H1 (cell line): ENCODE results near the gene IKZF2. TPM values are rescaled to one million over a fixed set of nuclear protein-coding genes. Genes with fewer than 3 reads are reported as not detected.
"Not testable (repeated sequence)": the region's sequence is repeated elsewhere in the genome, so short reads cannot be mapped to it uniquely, and the experiment has no call there.

Source experiments
- CTCF ChIA-PET: fragments of 300-600 bp; sonication (Branson Sonifier 250); formaldehyde crosslinking; loops from one replicate; lab custom pipeline; 2021; ENCODE audit not compliant: partially characterized antibody; lab: Charles Lee
- POLR2A ChIA-PET: fragments of 300-600 bp; sonication (Branson Sonifier 250); formaldehyde crosslinking; loops from one replicate; lab custom pipeline; 2021; ENCODE audit warnings: inconsistent platforms; ENCODE audit not compliant: partially characterized antibody; lab: Charles Lee
- DNase-seq, 2 experiments: peaks; one replicate each; pipeline versions ENCODE4 v3.0.0 to v3.0.0-alpha.2; 2010 to 2022; ENCODE audit warnings: low spot score in 2 of 2, low read depth in 1 of 2, mixed read lengths in 1 of 2
- FAIRE-seq: peaks from 2 replicates; lab custom pipeline; 2011; peaks lifted over from hg19 to GRCh38; lab: Jason Lieb, UNC
- H2AFZ ChIP-seq: 2 replicates; pipeline ENCODE4 v1.8.1; 2012; ENCODE audit warnings: low read length, inconsistent platforms
- H2AK5ac ChIP-seq: 2 replicates; pipeline ENCODE4 v1.6.1; 2013; ENCODE audit warnings: low read depth, low read length
- H2BK120ac ChIP-seq: replicated peaks from 2 replicates; pipeline ENCODE3; 2013; ENCODE audit warnings: low read depth, low read length, inconsistent platforms
- H2BK12ac ChIP-seq: 2 replicates; pipeline ENCODE4 v1.6.1; 2013; ENCODE audit warnings: low read depth, low read length
- H2BK15ac ChIP-seq: 2 replicates; pipeline ENCODE4 v1.6.1; 2013; ENCODE audit warnings: low read length
- H2BK20ac ChIP-seq: 2 replicates; pipeline ENCODE4 v1.6.1; 2013; ENCODE audit warnings: low read length
- H2BK5ac ChIP-seq: 2 replicates; pipeline ENCODE4 v1.6.1; 2013; ENCODE audit warnings: low read depth, low read length
- H3K14ac ChIP-seq: 2 replicates; pipeline ENCODE4 v1.6.1; 2013; ENCODE audit warnings: inconsistent platforms; ENCODE audit not compliant: insufficient read length
- H3K18ac ChIP-seq: 2 replicates; pipeline ENCODE4 v1.6.1; 2013; ENCODE audit warnings: low read length; ENCODE audit errors: extremely low read depth
- H3K23ac ChIP-seq: 2 replicates; pipeline ENCODE4 v1.6.1; 2013; ENCODE audit warnings: inconsistent platforms; ENCODE audit not compliant: insufficient read length
- H3K23me2 ChIP-seq: 2 replicates; pipeline ENCODE4 v1.6.1; 2013; ENCODE audit warnings: low read depth, low read length
- H3K27ac ChIP-seq: 2 replicates; pipeline ENCODE4 v1.6.1; 2011; ENCODE audit warnings: low read depth, low read length, inconsistent platforms
- H3K27me3 ChIP-seq, 4 experiments: replicated peaks in 1 of 4; 1 replicate in 1 of 4; 2 replicates in 3 of 4; pipeline versions ENCODE4 v1.6.1 to v1.8.1; 2011 to 2013; ENCODE audit warnings: low read length in 3 of 4, mild to moderate bottlenecking in 3 of 4, inconsistent platforms in 2 of 4, mixed read lengths in 2 of 4, moderate library complexity in 1 of 4; ENCODE audit not compliant: control insufficient read depth in 3 of 4, insufficient read depth in 3 of 4; ENCODE audit errors: extremely low read depth in 1 of 4
- H3K36me3 ChIP-seq, 4 experiments: 2 replicates each; pipeline versions ENCODE4 v1.6.1 to v1.8.1; 2011 to 2013; ENCODE audit warnings: mild to moderate bottlenecking in 4 of 4, low read length in 3 of 4, moderate library complexity in 2 of 4, control low read depth in 1 of 4, inconsistent platforms in 1 of 4; ENCODE audit not compliant: insufficient read depth in 4 of 4, control insufficient read depth in 2 of 4
- H3K4ac ChIP-seq: replicated peaks from 2 replicates; pipeline ENCODE3; 2013; ENCODE audit warnings: low read length, low read depth, mixed read lengths, inconsistent platforms; ENCODE audit not compliant: insufficient read length
- H3K4me1 ChIP-seq, 4 experiments: replicated peaks in 1 of 4; 1 replicate in 1 of 4; 2 replicates in 3 of 4; pipeline versions ENCODE4 v1.6.1 to v1.8.1; 2011 to 2013; ENCODE audit warnings: low read length in 3 of 4, inconsistent platforms in 2 of 4, mixed read lengths in 1 of 4; ENCODE audit not compliant: insufficient read depth in 4 of 4, control insufficient read depth in 3 of 4
- H3K4me2 ChIP-seq, 2 experiments: 2 replicates each; pipeline versions ENCODE4 v1.6.1 to v1.8.1; 2011 to 2013; ENCODE audit warnings: low read depth in 2 of 2, low read length in 2 of 2, control low read depth in 1 of 2, inconsistent platforms in 1 of 2, mild to moderate bottlenecking in 1 of 2; ENCODE audit not compliant: insufficient read depth in 1 of 2
- H3K4me3 ChIP-seq, 4 experiments: fragments of 200-600, 300-600 bp in 1 of 4; sonication (generic), shearing (Covaris generic), sonication (Bioruptor Twin) in 1 of 4; 2 replicates each; pipeline versions ENCODE4 v1.5.1 to v1.8.1; 2011 to 2016; ENCODE audit warnings: low read length in 4 of 4, low read depth in 3 of 4, control low read depth in 2 of 4, inconsistent platforms in 2 of 4, mild to moderate bottlenecking in 2 of 4, mixed read lengths in 1 of 4, moderate library complexity in 1 of 4; ENCODE audit not compliant: insufficient read depth in 2 of 4; ENCODE audit errors: extremely low read depth in 1 of 4
- H3K56ac ChIP-seq: replicated peaks from 2 replicates; pipeline ENCODE3; 2013; ENCODE audit warnings: low read depth, mild to moderate bottlenecking, mixed read lengths, low read length, inconsistent platforms; ENCODE audit not compliant: insufficient read length
- H3K79me1 ChIP-seq: 2 replicates; pipeline ENCODE4 v1.6.1; 2013; ENCODE audit warnings: low read depth, low read length, control low read depth
- H3K79me2 ChIP-seq, 2 experiments: 2 replicates each; pipeline versions ENCODE4 v1.6.1 to v1.8.1; 2012 to 2013; ENCODE audit warnings: low read length in 2 of 2, mild to moderate bottlenecking in 2 of 2, inconsistent platforms in 1 of 2; ENCODE audit not compliant: insufficient read depth in 2 of 2, control insufficient read depth in 1 of 2
- H3K9ac ChIP-seq, 4 experiments: replicated peaks in 1 of 4; 1 replicate in 1 of 4; 2 replicates in 3 of 4; pipeline versions ENCODE4 v1.6.1 to v1.8.1; 2011 to 2013; ENCODE audit warnings: low read depth in 3 of 4, low read length in 3 of 4, control low read depth in 2 of 4, mild to moderate bottlenecking in 2 of 4, moderate library complexity in 2 of 4, inconsistent platforms in 1 of 4; ENCODE audit errors: extremely low read depth in 1 of 4
- H3K9me3 ChIP-seq, 2 experiments: 2 replicates each; pipeline versions ENCODE4 v1.6.1 to v1.8.1; 2012 to 2013; ENCODE audit warnings: mild to moderate bottlenecking in 2 of 2, moderate library complexity in 2 of 2, control low read depth in 1 of 2, inconsistent platforms in 1 of 2, low read depth in 1 of 2, low read length in 1 of 2, mixed read lengths in 1 of 2; ENCODE audit not compliant: insufficient read depth in 2 of 2
- H4K20me1 ChIP-seq, 2 experiments: replicated peaks in 1 of 2; 2 replicates each; pipeline versions ENCODE3 to v1.8.1; 2011 to 2013; ENCODE audit warnings: inconsistent platforms in 2 of 2, low read length in 2 of 2, mild to moderate bottlenecking in 1 of 2; ENCODE audit not compliant: insufficient read depth in 2 of 2, control insufficient read depth in 1 of 2
- H4K5ac ChIP-seq: 2 replicates; pipeline ENCODE4 v1.6.1; 2013; ENCODE audit warnings: low read length, low read depth, mixed read lengths, inconsistent platforms; ENCODE audit not compliant: insufficient read length
- H4K8ac ChIP-seq: 2 replicates; pipeline ENCODE4 v1.8.0; 2013; ENCODE audit warnings: mild to moderate bottlenecking, moderate library complexity, low read length, inconsistent platforms; ENCODE audit not compliant: insufficient read depth; ENCODE audit errors: extremely low read depth
- H4K91ac ChIP-seq: replicated peaks from 2 replicates; pipeline ENCODE3; 2013; ENCODE audit warnings: low read length, mixed read lengths, inconsistent platforms; ENCODE audit not compliant: insufficient read length
- ASH2L ChIP-seq: fragments of 200-600, 300-600 bp; sonication (generic); IDR thresholded peaks from one replicate; pipeline ENCODE4 v1.7.1; 2017; ENCODE audit warnings: low read length
- KDM5A ChIP-seq: fragments of 200-600 bp; IDR thresholded peaks from 2 replicates; pipeline ENCODE4 v1.7.1; 2012; ENCODE audit warnings: mild to moderate bottlenecking, low read length, inconsistent platforms, mixed read lengths
- WGBS, 2 experiments: shearing (Covaris generic) in 1 of 2; methylation state at CpG; one replicate each; pipeline versions ENCODE4 v1.1.6 to v1.1.7; 2013 to 2015; ENCODE audit warnings: low lambda C conversion rate in 2 of 2, mixed read lengths in 2 of 2, inconsistent platforms in 1 of 2, low coverage in 1 of 2, missing lambda C conversion rate in 1 of 2; ENCODE audit not compliant: insufficient replicate concordance in 2 of 2, insufficient coverage in 1 of 2, insufficient read length in 1 of 2; ENCODE audit errors: extremely low coverage in 1 of 2, missing lambda C conversion rate in 1 of 2; 5-methylcytosine and 5-hydroxymethylcytosine counted together
- polyA plus RNA-seq, 7 experiments: library from polyadenylated mRNA; depleted of rRNA in 3 of 7; stranded (reverse) in 5 of 7; unstranded in 2 of 7; fragments of >200 nt in 5 of 7; fragments of 200-250 nt in 2 of 7; gene quantifications; 1 replicate in 5 of 7; 2 replicates in 1 of 7; 4 replicates in 1 of 7; pipeline versions ENCODE4 v1.2.1 to v1.2.3, GENCODE V29; 2011 to 2013; ENCODE audit warnings: missing spikeins in 2 of 7, mixed read lengths in 2 of 7
- total RNA-seq: library from RNA; stranded (reverse); fragmentation: NEBNext Ultra II Directional; extraction: Animal tissue kit (Norgen Biotek cat#: 25700); gene quantifications from 2 replicates; pipeline ENCODE4 v1.2.1, GENCODE V29; 2021

The IKZF2 gene
- total and polyA plus RNA-seq, 2 of the 8 experiments (the other 6 are each of a cell fraction or from before 2014, with no cell fraction given) = 1.7 to 4.4 TPM

- no peak for TF ChIP-seq ASH2L
- no peak for TF ChIP-seq KDM5A
Measured at GRCh38 chr2:213021971-213022899, 129.2 kb downstream of the IKZF2 start (continued).

GRCh38 chr2:213020913-213021312, 130.5 kb downstream of the IKZF2 start:
- H3K23me2 ChIP-seq, H2BK12ac ChIP-seq, H3K4me3 ChIP-seq, DNase-seq, H3K4me2 ChIP-seq, H3K23ac ChIP-seq, H2BK120ac ChIP-seq, POLR2A ChIA-PET, H3K9me3 ChIP-seq, H2BK5ac ChIP-seq, FAIRE-seq, H4K91ac ChIP-seq, H2AFZ ChIP-seq, H2BK20ac ChIP-seq, H4K8ac ChIP-seq, H3K4ac ChIP-seq, H3K14ac ChIP-seq, H3K79me1 ChIP-seq, H3K27me3 ChIP-seq, H3K4me1 ChIP-seq, H3K36me3 ChIP-seq, H3K18ac ChIP-seq, H4K20me1 ChIP-seq, H2AK5ac ChIP-seq, H4K5ac ChIP-seq, H3K27ac ChIP-seq, H3K79me2 ChIP-seq, H3K9ac ChIP-seq, H2BK15ac ChIP-seq, H3K56ac ChIP-seq: not testable (repeated sequence)
- 98% methylated on average over 6 of the region's 6 CpGs; no CpG with 5 or more reads in 1 of the 2 experiments for WGBS, 2 experiments
- CTCF ChIA-PET = interaction anchor here (1.7 kb wide), 1 partner anchor 157 kb away, joined by 4 read pairs; no protein-coding TSS in a partner anchor
